NCI-H82 (cell line): ENCODE data around the gene ARPP21.

ENCODE experiments used
- DNase-seq: peaks from one replicate; lab custom pipeline; 2025; lab: John Stamatoyannopoulos, UW

Gene ARPP21

DNA sequence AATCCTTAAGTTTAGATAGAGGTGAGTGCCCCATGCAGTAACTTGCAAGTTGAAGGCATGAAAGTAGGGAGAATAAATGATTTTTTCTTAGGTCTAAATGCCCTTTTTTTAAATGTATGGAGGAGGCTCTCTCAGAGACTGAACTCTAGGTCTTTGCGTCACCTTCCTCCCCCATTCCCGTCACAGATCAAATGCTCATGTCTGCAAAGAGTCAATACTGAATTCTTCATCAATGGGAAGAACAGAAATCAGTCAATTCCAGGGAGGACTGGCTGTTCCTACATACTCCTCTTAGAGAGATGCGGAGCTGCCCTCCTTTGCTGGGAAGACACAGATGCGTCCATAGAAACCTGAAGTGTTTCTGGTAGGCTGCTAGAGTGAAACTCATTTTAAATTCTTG lies 98.2 kb downstream of the ARPP21 start:
- no peak for DNase-seq

DNA sequence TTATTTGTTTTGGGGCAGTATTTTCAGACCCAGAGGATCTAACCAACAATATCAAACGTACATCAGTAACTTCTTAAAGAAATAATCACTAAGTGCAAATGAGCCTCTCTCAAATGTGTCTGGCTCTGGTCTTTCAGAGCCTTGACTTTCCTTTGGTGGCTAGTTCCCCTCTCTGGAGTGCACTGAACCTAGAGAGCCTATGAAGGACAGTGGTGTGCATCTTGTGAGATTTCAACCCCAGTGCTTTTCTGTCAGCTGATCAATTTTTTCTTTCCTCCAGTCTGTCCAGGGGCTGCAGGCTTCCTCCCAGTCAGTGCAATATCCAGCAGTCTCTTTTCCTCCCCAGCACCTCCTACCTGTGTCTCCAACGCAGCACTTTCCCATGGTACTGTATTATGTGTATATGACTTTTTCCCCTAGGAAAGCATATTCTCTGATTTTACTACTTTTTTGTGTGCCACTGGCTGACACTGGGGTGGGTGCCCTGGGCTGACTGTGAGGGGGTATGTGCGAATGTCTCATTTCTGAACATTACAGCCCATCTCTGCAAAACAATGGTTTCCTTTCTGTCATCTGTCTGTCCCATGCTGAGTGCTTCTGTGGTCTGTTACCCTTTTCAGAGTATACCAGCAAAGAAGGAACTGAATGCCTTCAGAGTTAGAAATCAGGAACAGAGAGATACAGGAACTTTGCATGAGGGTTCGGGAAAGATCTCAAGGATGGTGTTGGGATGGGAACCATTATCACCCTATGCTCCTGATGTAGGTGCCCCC lies 98.8 kb downstream of the ARPP21 start:
- DNase-seq = no peak

DNA sequence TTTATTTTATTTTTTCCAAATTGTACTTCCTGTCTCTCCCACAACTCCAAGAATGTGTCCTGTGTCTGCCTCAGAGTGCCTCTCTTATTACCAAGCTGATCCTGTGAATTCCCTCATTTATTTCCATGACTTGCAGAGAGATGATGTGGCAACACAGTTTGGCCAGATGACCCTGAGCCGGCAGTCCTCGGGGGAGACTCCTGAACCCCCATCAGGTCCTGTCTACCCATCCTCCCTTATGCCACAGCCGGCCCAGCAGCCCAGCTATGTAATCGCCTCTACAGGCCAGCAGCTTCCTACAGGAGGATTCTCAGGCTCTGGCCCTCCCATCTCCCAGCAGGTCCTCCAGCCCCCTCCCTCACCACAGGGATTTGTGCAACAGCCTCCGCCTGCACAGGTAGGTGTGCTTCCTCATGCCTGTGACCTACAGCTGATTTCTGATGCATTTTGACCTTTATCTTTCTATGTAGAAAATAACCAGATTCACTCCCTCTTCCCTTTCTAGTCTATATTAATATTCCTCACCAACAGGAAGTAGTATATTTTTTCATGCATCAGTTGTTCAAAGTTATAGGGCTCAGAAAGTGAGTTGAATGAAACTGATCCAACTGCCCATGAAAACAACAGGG lies 100.0 kb downstream of the ARPP21 start:
- DNase-seq = no peak

DNA sequence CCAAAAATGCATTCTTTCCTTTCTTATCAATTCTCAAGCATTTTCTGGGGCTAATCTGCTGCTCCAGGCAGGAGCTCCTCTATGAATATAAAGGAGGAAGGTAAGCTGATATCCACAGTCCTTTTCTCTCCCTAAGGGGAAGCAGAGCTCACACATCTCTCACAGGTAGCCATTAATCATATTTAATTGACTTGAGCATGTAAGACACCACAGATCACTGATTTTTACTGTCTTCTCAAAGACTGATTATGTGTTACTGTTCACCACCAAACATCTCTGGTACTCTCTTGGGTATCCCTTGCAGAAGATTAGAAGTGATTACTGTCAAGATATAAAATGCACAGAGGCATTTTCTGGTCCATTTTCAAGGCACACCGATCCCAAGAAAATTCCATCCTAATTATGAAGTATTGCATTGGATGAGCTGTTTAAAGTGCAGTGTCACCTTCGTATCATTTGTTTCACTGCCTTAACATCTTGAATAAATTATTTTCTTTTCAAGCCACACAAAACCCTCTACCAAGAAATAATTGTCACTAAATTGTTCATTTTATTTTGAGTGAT lies 100.7 kb downstream of the ARPP21 start:
- peak; percentile 42 for DNase-seq

DNA sequence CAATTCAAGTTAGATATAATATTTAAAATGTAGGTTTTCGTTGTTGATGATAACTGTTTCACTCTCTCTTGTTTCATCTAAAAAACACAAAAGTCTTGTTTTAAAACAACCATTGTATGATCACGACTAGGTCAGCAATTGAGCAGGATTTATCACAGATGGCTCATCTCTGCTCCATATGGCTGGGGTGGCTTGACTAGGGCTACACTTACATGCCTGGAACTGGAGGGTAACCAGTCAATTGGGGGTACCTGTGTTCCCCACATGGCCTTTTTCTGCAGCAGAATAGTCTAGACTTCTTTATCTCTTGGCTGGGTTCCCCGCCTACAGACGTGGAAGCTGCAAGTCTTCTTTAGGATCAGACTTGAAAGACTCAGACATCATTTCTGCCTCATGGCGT lies 103.9 kb downstream of the ARPP21 start:
- DNase-seq = peak; percentile 5

DNA sequence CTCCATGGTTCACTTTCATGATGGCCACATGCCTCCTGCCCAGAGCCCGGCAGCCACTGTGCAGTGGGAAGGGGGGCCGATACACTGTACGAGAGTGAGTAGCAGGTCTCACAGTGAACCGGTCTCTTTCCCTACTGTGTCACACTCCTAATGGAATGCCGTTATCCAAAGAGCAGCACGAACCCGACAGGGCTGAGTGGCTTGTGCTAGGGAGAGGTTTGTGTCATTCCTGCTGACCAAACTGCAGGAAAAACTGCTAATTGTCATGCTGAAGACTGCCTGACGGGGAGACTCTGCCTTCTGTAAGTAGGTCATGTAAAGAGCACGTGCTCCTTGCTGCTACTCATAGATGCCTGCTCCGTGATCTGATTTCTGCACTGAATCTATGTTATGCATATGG lies 105.1 kb downstream of the ARPP21 start:
- no peak for DNase-seq

DNA sequence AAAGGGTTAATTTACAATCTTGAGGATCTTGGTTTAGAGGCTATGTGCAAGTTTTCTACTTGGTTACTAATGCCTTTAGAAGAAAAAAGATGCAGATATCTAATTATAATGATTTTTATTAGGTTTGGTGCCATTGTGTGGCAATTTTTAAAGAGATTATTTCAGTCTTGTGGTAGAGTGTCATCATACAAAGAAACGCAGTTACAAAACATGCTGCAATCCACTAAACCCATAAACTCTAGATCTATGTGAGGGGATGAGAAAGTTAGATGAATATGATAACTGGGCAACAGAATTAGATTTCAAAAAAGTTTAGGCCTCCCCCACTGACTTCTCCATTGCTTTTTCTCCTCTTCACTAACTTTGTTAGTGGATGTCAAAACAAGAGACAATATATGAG lies 106.0 kb downstream of the ARPP21 start:
- DNase-seq = no peak

DNA sequence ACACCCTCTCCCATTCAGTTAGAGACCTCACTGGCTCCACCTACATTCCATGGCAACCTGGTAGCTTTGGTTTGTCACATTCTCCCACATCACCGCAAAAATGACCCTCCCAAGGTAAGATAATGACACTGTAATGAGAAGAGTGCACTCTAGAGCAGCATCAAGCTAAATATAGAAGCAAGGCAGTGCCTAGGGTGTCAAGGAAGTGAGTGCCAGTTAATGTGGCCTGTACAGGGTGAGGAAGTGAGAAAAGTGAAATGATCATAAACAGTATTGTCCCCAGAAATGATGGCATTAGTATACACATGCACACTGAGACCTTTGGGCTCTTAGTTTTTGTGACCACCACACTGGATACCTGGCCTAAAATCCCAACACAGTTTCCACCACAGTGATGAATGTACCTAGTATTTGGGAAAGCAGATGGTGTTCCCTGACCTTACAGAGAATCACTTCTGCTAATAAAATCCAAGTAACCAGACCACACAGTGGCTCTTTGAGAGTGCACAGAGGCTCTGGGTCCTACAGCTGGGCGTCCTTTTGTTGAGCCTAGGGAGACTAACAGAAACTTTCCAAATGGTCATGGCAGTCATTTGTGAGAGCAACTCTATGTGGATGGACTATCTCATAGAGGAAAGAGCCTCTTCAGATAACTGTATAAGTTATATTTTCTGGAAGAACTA lies 106.6 kb downstream of the ARPP21 start:
- DNase-seq = no peak

DNA sequence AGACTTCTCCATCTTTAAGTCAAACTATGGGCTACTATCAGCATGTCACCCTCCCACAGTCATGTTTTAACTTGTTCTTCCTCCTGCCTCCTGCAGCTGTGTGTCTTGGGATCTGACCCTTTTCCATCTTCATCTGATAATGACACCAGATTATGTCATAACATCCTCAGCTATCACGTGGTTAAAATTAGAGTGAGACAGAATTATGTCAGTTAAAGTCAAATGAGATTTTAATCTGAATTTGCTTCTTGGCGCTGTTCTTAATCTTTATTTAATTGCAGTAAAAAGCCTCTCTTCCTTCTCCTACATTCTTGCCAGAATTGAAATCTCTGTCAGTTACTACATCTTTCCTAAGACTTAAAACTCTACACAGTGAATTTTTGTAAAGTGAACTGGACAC lies 107.2 kb downstream of the ARPP21 start:
- no peak for DNase-seq

DNA sequence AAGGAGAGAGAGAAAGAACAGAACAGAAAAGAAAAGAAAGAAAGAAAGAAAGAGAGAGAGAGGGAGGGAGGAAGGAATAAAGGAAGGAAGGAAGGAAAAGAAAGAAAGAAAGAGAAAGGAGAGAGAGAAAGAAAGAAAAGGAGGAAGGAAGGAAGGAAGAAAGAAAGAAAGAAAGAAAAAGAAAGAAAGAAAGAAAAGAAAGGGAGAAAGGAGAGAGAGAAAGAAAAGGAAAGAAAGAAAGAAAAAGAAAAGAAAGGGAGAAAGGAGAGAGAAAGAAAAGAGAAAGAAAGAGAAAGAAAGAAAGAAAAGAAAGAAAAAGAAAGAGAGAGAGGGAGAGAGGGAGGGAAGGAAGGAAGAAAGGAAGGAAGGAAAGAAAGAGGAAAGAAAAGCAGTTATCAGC lies 108.8 kb downstream of the ARPP21 start:
- DNase-seq = no peak

DNA sequence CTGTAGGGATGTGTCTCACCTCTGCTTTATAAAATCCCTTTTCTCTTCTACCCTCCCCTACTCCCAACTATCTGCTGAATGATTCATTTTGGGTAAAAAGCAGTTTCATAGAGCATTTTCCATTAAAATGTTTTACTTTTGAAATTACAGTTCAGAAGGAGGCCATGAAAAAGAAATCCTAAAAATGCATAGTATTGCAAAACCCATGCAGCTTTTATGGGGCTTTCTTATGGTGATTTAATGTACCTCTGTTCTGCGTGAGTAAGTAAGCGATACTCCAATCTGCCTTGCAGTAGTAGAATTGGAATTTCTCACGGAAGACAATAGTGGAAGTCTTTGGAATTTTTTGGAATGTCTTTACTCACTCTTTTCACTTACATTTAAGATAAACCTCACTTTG lies 111.9 kb downstream of the ARPP21 start:
- DNase-seq = no peak

DNA sequence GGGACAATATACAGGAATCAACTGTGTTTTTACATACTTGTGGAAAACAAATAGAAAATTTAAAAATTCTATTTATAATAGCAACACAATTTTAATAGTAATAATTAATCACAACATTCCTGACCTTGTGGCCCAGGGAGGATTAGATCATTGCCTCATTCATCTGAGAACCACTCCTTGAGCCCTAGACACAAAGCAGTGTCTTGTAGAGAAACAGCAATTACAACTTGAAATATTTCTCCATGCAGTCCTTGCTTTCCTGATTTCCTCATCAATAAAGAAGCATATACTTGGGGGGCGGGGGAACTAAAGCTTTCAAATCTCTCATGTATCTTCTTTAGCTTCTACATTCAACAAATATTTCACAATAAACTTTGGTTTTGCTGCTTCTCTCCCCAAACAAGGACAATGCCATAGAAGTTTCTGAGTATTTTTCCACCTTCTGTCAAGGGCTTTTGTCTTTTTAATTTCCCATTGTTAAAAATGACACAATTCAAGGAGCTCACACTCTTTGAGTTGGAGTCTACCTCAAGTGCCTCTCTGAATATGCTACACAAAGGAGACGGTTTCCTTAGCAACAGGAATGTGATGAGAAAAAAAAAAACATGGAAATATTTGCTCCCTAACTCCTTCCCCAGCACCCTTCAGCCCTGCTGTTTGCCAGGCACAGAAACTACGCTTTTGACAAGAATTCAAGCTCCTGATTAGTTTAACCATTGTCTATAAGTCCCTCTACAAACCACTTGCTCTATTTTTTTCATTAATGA lies 118.8 kb downstream of the ARPP21 start:
- DNase-seq = no peak

DNA sequence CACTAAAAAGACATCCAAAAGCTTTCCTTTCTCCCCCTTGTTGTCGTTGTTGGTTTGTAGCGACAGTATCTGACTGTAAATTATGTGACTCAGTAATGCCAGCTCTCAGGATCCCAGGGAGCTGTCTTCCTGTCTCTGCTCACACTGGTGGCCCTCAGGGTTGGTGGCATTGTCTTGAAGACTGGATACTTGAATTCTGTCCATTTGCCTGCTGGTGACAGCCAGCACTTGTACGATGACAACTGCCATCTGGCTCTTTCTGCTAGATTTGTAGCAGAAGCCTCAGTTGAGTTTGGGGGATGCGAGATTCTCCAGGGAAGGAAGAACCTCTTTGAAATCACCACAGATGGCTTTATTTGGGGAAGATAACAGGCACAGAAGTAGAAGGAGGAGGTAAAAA lies 120.8 kb downstream of the ARPP21 start:
- DNase-seq = peak; percentile 2

DNA sequence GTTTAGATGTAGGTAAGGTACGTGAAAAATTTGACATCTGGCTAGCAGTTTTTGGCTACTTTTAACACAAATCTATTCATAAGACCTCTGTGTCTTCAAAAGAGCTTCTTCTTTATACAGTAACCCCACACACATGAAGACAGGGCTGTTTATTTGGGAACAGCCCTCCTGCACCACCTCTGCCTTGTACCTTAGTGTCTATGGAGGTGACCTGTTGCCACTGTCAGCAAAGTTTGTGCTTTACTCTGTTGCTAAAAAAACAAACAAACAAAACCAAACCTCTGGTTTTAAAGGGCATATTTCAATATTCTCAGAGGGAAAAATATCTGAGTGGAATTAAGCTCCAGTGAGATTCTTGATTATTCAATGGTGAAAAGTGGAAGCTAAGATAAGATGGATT lies 122.0 kb downstream of the ARPP21 start:
- DNase-seq = no peak

DNA sequence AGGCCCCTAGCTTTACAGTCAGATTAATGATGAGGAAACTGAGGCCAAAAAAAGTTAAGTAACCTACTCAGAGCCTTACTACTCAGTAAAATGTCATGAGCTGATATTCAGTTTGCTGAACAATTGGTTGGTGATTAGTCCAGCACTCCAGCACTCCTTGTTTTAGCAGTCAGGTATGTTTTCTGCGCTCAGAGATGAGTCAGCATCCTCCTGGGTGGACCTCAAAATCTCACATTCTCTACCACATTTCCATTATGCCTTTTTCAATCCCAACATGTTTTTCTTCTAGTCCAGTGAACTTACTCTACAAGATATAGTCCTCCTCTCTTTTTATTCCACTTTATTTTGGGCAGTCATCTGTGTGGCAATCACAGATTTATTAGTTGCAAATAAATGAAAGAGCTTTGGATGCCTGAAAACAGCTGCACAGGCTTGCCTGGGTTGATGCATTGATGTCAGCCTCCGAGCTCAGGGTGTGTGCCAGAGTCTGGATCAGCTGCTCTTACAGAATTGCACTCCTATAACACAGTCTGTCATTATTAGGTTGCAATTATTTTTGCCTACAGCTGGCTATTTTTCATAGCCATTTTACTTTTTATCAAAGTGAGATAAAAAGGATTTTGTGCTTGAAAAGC lies 133.2 kb downstream of the ARPP21 start:
- DNase-seq = no peak

DNA sequence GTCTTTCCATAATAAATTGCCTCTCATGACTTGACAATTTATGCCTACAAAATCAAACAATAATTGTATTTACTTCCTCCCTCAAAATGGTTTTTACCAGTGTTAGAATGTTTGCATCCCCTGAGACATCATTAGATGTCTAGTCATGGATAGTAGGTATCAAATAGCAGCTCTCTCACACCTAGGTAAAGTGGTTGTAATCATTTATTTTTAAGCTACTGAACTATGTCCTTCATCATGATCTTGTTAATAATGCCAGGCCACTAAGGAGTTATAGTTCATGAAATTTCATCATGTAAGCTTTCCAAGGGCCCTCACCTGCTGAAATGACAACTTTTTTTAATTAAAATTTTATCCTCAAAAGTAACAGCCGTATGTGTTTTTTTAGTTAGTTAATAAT lies 134.1 kb downstream of the ARPP21 start:
- no peak for DNase-seq

DNA sequence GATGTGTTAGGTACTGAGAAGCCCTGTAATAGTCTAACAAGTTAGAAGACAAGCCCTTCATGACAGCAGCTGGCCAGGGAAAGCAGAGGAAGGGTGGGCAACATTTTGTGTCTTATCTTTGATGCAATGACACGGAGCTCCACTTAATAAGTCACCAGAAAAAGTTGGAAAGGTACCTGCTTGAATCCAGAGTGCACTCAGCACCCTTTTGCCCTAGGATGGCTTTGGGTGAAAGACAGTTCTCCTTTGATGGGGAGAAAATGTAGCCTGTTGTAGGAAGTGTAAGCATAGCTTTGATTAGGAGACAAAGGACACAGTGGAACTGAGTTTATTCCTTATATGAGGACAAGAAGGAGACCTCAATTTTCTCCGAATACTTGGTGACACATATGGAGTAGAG lies 137.0 kb downstream of the ARPP21 start:
- no peak for DNase-seq

DNA sequence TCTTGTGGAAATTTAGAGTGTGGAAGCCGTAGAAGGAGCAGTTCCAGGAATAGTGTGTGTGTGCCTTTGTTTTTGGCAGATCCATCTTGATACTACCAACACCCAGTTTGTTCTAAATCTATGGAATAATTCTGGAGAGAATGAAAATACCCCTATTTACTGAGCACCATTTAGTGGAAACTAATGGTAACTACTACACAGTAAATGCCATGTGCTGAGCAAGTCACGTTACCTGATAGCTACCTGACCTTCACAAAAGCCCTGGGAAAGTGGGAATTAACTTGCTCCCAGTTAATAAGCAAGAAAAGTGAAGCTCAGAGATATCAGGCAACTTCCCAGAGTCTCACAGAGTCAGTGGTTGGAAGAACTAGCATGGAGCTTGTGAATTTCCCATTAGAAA lies 137.7 kb downstream of the ARPP21 start:
- no peak for DNase-seq

DNA sequence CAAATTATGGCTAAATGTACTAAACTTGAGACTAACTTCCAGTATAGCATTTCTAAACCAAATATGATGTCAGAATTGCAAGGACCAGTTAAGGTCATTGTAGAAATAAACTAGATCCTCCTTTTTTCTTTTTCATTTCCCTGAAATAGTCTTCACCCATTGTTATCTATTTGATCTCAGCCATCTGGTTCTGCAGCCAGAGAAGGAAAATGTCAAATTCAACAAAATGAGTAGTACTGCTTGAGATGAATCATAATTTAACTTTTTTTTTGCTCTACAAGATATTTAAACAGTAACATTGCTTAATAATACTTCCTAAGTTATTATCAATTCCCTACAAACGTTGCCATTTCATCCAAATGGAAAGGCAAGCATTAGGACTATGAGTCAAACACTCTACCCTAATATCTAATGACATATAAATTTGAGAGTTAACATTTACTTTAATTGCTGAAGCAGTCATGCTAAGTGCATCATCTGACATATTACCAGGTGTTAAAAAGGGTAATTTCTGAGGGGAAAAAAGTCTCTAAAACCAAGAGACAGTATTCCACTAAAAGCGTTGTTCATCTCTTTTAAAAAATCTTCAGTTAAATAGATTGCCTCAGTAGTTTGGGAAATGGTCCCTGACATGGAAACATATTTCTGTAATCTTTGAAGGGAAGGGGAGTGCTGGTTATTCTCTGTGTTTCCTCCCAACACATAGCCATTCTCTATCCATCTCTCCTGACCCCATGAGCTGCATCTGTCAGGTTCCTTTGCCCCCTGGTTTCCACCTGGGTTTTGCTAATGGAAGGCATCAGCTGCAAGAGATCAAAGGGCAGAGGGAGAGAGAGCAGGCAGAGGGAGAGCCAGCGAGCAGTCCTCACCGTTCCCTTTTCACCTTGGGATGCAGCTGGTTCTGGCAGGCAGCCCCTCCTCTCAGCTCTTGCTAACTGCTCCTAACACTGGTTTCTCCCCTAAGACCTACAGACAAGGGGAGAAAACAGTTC lies 138.5 kb downstream of the ARPP21 start:
- no peak for DNase-seq

DNA sequence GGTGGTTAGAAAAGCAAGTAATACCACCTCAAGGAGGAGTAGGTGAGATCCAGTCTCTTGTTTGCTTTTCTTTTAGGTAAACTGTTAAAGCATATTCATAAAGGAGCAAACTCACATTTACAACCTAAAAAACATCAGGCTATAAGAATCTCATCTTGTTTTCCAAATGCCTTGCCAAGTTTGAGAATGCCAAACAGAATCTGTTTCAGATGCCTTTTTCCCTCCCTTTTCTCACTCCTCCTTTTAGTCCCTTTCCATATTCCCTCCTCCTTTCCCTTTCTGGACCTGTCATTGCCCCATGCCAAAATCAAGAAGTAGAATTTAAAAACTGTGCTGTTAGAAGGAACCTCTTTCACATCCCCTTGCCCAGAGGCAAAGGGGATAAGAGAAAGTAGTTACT lies 140.3 kb downstream of the ARPP21 start:
- no peak for DNase-seq

DNA sequence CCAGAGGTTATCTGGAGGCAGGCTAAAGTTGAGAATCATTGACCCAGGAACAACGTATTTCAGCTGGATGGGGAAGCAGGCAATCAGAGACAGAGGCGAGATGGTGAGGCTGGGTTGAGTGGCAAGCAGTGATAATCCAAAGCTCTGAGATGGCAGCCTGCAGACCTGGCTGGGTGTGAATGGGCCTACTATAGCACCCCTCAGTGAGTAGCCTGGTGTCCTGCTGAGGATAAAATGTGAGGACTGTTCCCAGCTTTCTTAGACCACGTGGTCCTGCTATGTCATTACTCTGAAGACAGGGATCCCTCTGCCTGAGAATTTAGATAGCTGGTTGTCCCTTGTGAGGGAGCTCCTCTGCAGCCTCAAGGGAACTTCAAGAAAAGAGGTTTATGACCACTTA lies 141.5 kb downstream of the ARPP21 start:
- no peak for DNase-seq
